GM18505 (cell line): ENCODE data around the gene TEX2.

ENCODE experiments used
- ATAC-seq: cut with Tn5 transposase; IDR thresholded peaks from one replicate; pipeline ENCODE4 v1.9.1; 2021; ENCODE audit not compliant: unreplicated experiment
- POLR2A ChIP-seq: IDR thresholded peaks from 4 replicates; pipeline ENCODE4 v1.6.1; 2011; ENCODE audit warnings: borderline replicate concordance; ENCODE audit not compliant: insufficient read depth, insufficient read length; ENCODE audit errors: extremely low read depth

The TEX2 gene

DNA sequence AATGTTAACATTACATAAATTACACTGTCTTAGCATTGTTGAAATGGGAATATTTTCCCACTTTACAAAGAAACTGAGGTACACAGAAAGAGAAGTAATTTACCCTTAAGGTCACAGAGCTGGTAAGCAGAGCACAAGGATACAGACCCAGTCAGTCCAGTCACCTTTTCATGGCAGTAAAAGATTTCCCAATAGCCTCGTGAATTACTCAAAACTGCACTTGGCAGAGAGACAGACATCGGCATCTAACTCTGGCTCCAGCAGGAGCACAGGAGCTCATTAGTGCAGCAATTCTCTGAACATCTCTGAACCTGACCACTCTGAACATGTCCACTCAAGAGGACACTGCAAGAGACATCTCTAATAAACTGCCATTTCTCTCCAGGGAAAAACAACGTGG is 3.1 kb downstream of the TEX2 start:
- ATAC-seq, result no peak
- no peak for TF ChIP-seq POLR2A

DNA sequence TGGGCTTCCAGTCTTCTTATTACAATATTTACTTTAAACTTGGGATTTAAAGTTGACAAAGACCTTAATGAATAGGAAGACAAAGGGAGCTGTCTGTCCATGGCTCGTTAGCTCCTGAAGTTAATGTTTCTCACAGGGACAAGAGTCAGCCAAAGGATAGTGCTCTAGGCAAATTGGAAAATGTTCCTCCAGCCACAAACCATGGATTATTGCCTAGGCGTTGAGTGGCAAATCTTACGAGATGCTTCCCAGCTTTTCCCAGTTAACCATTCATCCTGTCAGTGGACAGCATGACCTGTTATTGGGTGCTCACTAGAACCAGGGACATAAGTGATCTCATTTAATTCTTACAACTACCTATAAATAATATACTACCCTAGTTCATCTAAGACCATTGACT is 3.6 kb downstream of the TEX2 start:
- TF ChIP-seq POLR2A, result no peak
- no peak for ATAC-seq

DNA sequence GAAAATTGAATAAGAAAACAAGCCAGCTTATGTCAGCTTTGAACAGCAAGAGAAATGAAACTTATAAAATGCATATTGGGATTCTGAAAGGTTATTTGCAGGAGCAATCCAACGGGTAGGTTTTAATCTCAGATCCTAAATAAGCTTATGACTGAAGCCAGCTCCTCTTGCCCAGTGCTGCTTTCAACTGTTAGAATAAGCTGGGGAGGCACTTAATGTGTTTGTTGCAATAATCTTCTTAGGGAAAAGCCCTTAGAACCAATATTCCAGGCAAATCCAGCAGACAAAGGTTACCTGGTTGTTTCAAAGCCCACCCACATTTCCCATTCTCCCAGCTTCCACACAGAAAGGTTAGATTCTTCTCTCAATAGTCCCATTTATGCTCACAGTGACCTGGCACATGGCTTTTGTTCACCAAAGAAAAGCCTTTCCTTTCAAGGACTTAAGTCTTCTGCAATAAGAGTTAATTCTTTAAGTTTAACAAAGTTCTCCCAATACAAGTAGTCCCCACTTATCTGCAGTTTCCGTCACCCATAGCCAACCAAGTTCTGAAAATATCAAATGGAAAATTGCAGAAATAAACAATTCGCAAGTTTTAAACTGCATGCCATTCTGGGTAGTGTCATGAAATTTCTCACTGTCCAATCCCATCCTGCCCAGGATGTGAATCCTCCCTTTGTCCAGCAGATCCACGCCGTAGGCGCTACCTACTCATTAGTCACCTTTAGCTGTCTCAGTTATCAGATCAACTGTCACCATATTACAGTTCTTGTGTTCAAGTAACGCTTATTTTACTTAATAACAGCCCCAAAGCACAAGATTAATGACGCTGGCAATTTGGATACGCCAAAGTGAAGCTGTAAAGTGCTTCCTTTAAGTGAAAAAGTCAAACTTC is 5.9 kb downstream of the TEX2 start:
- TF ChIP-seq POLR2A, result no peak
- no peak for ATAC-seq

GRCh38 chr17:64255764-64256163 is 7.3 kb downstream of the TEX2 start:
- no peak for TF ChIP-seq POLR2A
- no peak for ATAC-seq

DNA sequence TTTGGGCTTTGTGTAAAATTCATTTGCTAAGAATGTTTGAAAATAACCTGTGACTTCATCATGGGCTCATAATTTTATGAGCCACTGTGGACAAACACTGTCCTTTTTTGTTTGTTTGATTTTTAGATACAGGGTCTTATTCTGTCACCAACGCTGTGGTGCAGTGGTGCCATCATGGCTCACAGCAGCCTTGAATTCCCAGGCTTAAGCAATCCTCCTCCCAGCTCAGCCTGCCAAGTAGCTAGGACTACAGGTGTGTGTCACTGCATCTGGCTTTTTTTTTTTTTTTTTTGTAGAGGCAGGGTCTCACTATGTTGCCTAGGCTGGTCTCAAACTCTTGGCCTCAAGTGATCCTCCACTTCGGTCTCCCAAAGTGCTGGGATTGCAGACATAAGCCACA is 8.3 kb downstream of the TEX2 start:
- TF ChIP-seq POLR2A, result no peak
- ATAC-seq, result no peak

GRCh38 chr17:64253470-64253869 is 9.6 kb downstream of the TEX2 start:
- no peak for TF ChIP-seq POLR2A
- no peak for ATAC-seq

DNA sequence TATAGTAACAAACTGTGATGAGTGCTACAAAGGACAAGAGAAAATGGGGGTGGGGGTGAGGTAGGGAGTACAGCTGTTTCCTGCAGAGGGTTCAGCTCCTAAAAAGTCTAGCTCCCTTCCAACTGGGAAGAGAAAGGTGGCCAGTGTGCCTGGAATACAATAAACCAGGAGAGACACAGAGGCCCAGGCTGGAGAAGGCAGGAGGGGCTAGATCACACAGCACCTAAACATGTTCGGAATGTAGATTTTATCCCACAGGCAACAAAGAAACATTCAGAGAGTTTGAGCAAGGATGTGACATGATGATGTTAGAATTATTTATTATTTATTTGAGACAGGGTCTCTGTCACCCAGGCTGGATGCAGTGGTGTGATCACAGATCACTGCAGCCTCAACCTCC is 10.2 kb downstream of the TEX2 start:
- TF ChIP-seq POLR2A, result no peak
- ATAC-seq, result no peak

- ATAC-seq, result no peak
- TF ChIP-seq POLR2A, result no peak
Observed at GRCh38 chr17:64250233-64250835, 12.7 kb downstream of the TEX2 start.

DNA sequence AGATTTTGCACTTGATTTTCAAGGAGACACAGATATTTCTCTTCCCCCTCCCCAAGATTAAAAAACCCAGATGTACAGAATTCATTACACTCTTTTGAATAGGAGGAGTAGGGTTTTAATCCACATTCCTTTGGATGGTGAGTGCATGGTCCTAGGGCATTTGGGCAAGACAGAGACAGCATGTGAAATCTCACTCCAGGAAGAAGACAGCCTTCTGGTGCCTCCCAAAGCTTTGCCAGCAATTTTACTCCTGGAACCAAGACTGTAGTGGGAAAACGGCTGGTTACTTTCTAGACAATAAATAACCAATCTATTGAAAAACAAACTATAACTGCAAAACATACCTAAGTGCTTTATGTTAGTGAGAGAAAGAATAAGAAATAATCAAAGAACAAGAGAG is 15.2 kb downstream of the TEX2 start:
- no peak for ATAC-seq
- TF ChIP-seq POLR2A, result no peak

- no peak for ATAC-seq
- TF ChIP-seq POLR2A, result no peak
Observed at GRCh38 chr17:64245218-64246145, 17.6 kb downstream of the TEX2 start.

DNA sequence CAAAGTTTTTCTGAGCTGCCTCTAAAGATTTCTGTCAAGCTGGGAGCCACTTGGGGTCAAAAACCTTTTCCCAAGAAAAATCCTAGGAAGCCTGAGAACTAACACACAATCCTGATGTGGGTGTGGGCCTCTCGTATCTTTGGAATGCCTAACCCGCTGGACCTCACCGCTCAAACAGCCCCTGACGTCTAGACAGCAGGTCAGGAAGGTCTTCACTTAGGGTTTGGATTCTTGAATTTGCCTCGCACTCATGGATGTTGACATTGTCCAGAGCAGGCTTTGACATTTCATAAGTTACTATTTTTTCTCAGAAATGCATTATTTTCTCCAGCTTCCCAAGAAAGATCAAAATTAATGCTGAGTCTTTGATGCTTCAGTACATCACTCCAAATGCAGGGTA is 18.9 kb downstream of the TEX2 start:
- no peak for TF ChIP-seq POLR2A
- ATAC-seq, result no peak

DNA sequence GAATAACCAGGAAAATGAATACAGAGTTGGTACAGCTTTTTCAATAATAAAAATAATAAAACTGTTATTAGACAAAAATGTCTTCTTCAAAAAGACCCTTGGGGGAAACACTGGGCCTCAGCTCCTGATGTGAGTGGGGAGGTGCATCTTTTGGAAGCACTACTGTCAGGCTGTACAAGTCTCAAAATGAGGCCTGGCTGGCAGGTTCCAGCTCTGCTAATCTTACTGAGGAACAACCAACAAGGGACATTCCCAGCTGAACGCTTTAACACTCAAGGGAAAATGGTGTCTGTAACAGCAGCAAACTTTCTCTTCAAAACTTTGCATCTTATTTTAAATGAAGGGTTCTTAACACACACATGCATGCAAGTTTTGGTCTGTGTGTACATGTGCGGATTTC is 19.7 kb downstream of the TEX2 start:
- TF ChIP-seq POLR2A, result no peak
- no peak for ATAC-seq

DNA sequence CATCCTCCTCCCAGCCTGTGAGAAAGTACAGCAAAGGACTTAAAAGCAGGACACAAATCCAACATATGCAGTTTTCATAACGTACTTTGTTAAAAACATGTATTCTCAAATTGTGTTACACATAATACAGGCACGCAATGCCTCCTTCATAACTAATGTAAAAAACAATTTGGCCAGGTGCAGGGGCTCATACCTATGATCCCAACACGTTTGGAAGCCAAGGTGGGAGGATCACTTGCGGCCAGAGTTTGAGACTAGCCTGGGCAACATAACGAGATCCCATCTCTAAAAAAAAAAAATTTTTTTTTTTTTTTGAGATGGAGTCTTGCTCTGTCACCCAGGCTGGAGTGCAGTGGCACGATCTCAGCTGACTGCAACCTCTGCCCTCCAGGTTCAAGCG is 20.4 kb downstream of the TEX2 start:
- no peak for ATAC-seq
- no peak for TF ChIP-seq POLR2A
